K562 (cell line): ENCODE results near the gene CDCA5. TPM values are rescaled to one million over a fixed set of nuclear protein-coding genes. Genes with fewer than 3 reads are reported as not detected.

Experiments used
- AFF1 ChIP-seq, 2 experiments: fragments of 450-650 bp; IDR thresholded peaks; 2 replicates each; pipeline ENCODE4 v1.6.1; 2018; ENCODE audit warnings: mild to moderate bottlenecking in 2 of 2, low read depth in 1 of 2; ENCODE audit not compliant: partially characterized antibody in 2 of 2
- CREB3L1 ChIP-seq: fragments of 450-650 bp; IDR thresholded peaks from 2 replicates; pipeline ENCODE4 v1.6.1; 2014; ENCODE audit warnings: low read depth, mild to moderate bottlenecking, moderate library complexity, borderline replicate concordance
- ELF1 ChIP-seq: fragments of 200-800 bp; sonication (Bioruptor generic); IDR thresholded peaks from 2 replicates; pipeline ENCODE4 v1.6.1; 2016; ENCODE audit warnings: missing genetic modification characterization, missing compliant biosample characterization
- FOXA1 ChIP-seq: fragments of 450-650 bp; IDR thresholded peaks from 2 replicates; pipeline ENCODE4 v1.6.1; 2016; ENCODE audit warnings: mild to moderate bottlenecking, borderline replicate concordance
- GABPB1 ChIP-seq: sonication (generic); formaldehyde crosslinking; IDR thresholded peaks from 2 replicates; pipeline ENCODE4 v1.8.0; 2022; ENCODE audit warnings: mild to moderate bottlenecking, missing genetic modification reagents
- HLTF ChIP-seq: fragments of 450-650 bp; IDR thresholded peaks from 2 replicates; pipeline ENCODE4 v1.6.1; 2016
- IFI16 ChIP-seq: fragments of 250-450 bp; sonication (Bioruptor Pico); IDR thresholded peaks from 2 replicates; pipeline ENCODE4 v2.1.2; 2022; ENCODE audit warnings: mild to moderate bottlenecking, inconsistent platforms
- KLF10 ChIP-seq: fragments of 250-450 bp; sonication (Bioruptor Pico); IDR thresholded peaks from 2 replicates; pipeline ENCODE4 v1.6.1; 2021; ENCODE audit warnings: matching md5 sums
- KLF6 ChIP-seq: fragments of 250-450 bp; sonication (Bioruptor Pico); IDR thresholded peaks from 2 replicates; pipeline ENCODE4 v1.4.0; 2020; ENCODE audit warnings: mild to moderate bottlenecking, moderate library complexity, borderline replicate concordance
- LARP7 ChIP-seq: fragments of 450-650 bp; IDR thresholded peaks from 2 replicates; pipeline ENCODE4 v1.6.1; 2016
- NR2C2 ChIP-seq, 2 experiments: fragments of 200-800 bp in 1 of 2; sonication (Bioruptor generic) in 1 of 2; sonication (generic) in 1 of 2; formaldehyde crosslinking in 1 of 2; IDR thresholded peaks; 2 replicates each; pipeline versions ENCODE4 v1.6.1 to v1.8.0; 2016 to 2022; ENCODE audit warnings: mild to moderate bottlenecking in 1 of 2, missing compliant biosample characterization in 1 of 2, missing genetic modification characterization in 1 of 2, missing genetic modification reagents in 1 of 2
- PHB ChIP-seq: fragments of 250-450 bp; sonication (Bioruptor Pico); IDR thresholded peaks from 2 replicates; pipeline ENCODE4 v1.5.0; 2021
- PKNOX1 ChIP-seq: fragments of 450-650 bp; IDR thresholded peaks from 2 replicates; pipeline ENCODE4 v1.6.1; 2016
- SMC3 ChIP-seq: conservative IDR thresholded peaks from 2 replicates; pipeline ENCODE4 v1.6.1; 2011; ENCODE audit warnings: low read depth, low read length, improper control_type of control experiment; ENCODE audit not compliant: insufficient read depth
- ZFPM2 ChIP-seq: fragments of 250-450 bp; sonication (Bioruptor Pico); IDR thresholded peaks from 2 replicates; pipeline ENCODE4 v1.5.1; 2022; ENCODE audit warnings: mild to moderate bottlenecking
- ZNF511 ChIP-seq: sonication (generic); formaldehyde crosslinking; IDR thresholded peaks from 2 replicates; pipeline ENCODE4 v1.8.0; 2022; ENCODE audit warnings: mild to moderate bottlenecking, missing genetic modification reagents
- ZNF512 ChIP-seq: IDR thresholded peaks from 2 replicates; pipeline ENCODE4 v1.6.1; 2016; ENCODE audit warnings: missing genetic modification characterization, missing compliant biosample characterization
- polyA plus RNA-seq, 8 experiments: library from polyadenylated mRNA; depleted of rRNA in 4 of 8; stranded (reverse) in 5 of 8; unstranded in 3 of 8; fragments of >200 nt; fragmentation: Nextera tagmentation in 2 of 8; fragmentation: Illumina TruSeq in 1 of 8; extraction: Ambion mirVana in 2 of 8; extraction: Trizol in 1 of 8; gene quantifications; 2 replicates each; pipeline versions ENCODE4 v1.2.1 to v1.2.3, GENCODE V29; 2011 to 2014; ENCODE audit warnings: inconsistent platforms in 1 of 8, missing spikeins in 1 of 8
- total RNA-seq, 7 experiments: library from RNA; depleted of rRNA in 6 of 7; stranded (reverse); fragments of >200 nt in 6 of 7; fragmentation: Illumina TruSeq in 2 of 7; extraction: Trizol in 2 of 7; gene quantifications; 2 replicates each; pipeline versions ENCODE4 v1.2.1 to v1.2.3, GENCODE V29; 2011 to 2021; ENCODE audit warnings: low replicate concordance in 1 of 7

The CDCA5 gene
- total and polyA plus RNA-seq, 9 of the 15 experiments (the other 6 are each of a cell fraction or from before 2014, with no cell fraction given): 18.9 to 94.3 (median 64.6) TPM

GRCh38 chr11:65095974-65096806 is 12.3 kb upstream of the CDCA5 start, which contains the start of gene VPS51 (continued):
- TF ChIP-seq AFF1 (IDR thresholded peaks at IDR 0.05; ENCODE audit: low read depth in 1 of 2, partially characterized antibody in 2 of 2) (peak in 1 of 2 experiments; percentile 65), ELF1 (tag) (peak; percentile 97), ZNF511 (no peak), FOXA1 (no peak), ZNF512 (tag) (no peak), IFI16 (0 out of 2 replicates have a peak, but pooled peaks have one; percentile 51), LARP7 (no peak), KLF6 (CRISPR knock-in tag) (peak; percentile 73; the same call in 1 of the 2 replicates), PHB (no peak), PKNOX1 (peak; percentile 77), HLTF (peak; percentile 79; the same call in 1 of the 2 replicates), NR2C2 (CRISPR knock-in tag; IDR thresholded peaks at IDR 0.05) (peak; percentile 96), NR2C2 (tag; IDR thresholded peaks at IDR 0.05) (peak; percentile 99), CREB3L1 (peak; percentile 81), ZFPM2 (CRISPR knock-in tag) (0 out of 2 replicates have a peak, but pooled peaks have one; percentile 45), SMC3 (0 out of 2 replicates have a peak, but pooled peaks have one; percentile 27), KLF10 (CRISPR knock-in tag) (no peak), GABPB1 (peak; percentile 99)
